Dermis microvascular lymphatic vessel endothelial cell (primary cell): ENCODE measurements around the gene DEPDC1. TPM values are rescaled to one million over a fixed set of nuclear protein-coding genes. Genes with fewer than 3 reads are reported as not detected.
"Not testable (repeated sequence)": the region's sequence is repeated elsewhere in the genome, so short reads cannot be mapped to it uniquely, and the experiment has no call there.

Experiments used
- DNase-seq, 2 donors: peaks; one replicate each; pipeline versions ENCODE4 v3.0.0 to v3.0.0-alpha.2; 2010; ENCODE audit warnings: low read depth in 2 of 2
- total RNA-seq: library from RNA; depleted of rRNA; stranded (reverse); fragments of >200 nt; gene quantifications from 2 replicates; pipeline ENCODE4 v1.2.1, GENCODE V29; 2014

Gene DEPDC1, protein sequence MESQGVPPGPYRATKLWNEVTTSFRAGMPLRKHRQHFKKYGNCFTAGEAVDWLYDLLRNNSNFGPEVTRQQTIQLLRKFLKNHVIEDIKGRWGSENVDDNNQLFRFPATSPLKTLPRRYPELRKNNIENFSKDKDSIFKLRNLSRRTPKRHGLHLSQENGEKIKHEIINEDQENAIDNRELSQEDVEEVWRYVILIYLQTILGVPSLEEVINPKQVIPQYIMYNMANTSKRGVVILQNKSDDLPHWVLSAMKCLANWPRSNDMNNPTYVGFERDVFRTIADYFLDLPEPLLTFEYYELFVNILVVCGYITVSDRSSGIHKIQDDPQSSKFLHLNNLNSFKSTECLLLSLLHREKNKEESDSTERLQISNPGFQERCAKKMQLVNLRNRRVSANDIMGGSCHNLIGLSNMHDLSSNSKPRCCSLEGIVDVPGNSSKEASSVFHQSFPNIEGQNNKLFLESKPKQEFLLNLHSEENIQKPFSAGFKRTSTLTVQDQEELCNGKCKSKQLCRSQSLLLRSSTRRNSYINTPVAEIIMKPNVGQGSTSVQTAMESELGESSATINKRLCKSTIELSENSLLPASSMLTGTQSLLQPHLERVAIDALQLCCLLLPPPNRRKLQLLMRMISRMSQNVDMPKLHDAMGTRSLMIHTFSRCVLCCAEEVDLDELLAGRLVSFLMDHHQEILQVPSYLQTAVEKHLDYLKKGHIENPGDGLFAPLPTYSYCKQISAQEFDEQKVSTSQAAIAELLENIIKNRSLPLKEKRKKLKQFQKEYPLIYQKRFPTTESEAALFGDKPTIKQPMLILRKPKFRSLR
- 4.6 and 13.4 TPM in 2 replicates for total RNA-seq

GRCh38 chr1:68496680-68497357, at the start of gene DEPDC1:
DEPDC1 (minus strand) TSS chr1:68497082; CDS start chr1:68496999, 83 bp downstream.
- peak; percentile 81 to 96 for DNase-seq

- no peak for DNase-seq
Measured at GRCh38 chr1:68544651-68545050, 47.8 kb upstream of the DEPDC1 start.

DNA sequence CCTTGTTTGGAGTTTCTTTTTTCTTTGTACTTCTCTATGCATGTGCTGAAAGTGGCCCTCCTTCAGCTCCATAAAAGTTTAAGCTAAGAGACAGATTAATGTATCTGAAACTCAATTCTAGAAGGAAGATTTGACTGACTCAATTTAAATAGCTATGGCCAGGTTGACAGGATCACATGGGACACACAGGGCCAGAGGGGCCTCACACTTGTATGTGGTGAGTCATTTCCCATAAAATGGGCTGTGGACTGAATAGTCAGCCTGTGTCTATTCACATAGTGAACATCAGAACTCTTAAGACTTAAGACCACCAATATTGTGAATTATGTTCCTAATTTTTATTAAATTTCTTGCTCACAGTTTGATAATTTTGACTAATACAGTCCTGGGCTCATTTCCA, 45.7 kb upstream of the DEPDC1 start:
- peak in 1 of 2 donors; percentile 26 for DNase-seq

GRCh38 chr1:68538941-68539340, 42.1 kb upstream of the DEPDC1 start:
- DNase-seq, result no peak

DNA sequence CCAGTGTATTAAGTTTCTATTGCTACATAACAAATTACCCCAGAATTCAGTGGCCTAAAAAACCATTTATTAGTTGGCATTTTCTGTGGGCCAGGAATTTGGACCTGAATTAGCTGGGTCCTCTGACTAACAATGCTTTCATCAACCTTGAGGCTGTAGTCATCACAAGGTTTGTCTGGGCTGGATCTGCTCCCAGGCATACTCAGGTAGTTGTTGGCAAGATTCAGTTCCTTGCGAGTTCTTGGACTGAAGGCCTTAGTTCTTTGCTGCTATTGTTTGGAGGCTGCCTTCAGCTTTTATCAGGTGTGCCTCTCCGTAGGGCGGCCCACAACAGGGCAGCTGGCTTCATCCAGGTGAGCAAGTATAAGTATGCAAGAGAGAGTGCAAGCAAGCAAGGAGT, 31.4 kb upstream of the DEPDC1 start:
- DNase-seq, result no peak

- no peak for DNase-seq
Measured at GRCh38 chr1:68525781-68526180, 28.9 kb upstream of the DEPDC1 start.

DNA sequence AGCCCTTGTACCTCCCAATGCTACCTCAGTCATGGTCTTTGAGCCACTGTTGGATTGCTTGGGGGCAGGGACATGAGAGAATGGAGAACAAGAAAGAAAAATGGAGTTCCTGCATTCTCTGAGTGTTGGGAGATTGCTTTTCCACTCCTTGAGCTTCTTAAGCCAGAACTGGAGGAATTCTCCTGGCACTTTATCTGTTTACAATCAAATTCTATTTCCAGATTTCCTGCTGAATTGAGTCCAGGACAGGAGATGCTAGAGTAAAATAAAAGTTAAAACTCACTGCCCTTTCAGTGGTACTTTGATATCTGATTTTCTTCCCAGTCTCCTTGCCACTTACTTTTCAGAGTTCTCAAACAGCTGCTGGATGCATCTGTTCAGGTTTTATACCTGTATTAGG, 24.4 kb upstream of the DEPDC1 start:
- DNase-seq, result no peak

DNA sequence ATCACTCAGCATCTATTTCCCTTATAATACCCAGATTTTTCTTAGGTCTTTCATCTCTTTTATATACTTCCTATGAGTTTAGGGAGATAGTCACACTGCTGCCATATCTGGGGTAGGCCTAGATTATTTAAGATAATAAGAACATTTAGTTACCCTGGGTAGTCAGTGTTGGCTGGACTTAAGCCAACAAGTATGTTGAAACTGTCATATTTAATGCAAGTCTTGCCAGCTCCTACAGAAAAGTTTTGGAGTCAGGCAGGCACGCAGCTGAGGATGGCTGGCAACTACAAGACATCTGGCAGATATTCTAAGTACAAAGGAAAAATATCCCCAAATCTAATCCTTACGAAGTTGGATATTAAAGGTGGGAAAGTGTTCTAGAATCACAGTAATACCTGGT, 19.2 kb upstream of the DEPDC1 start:
- DNase-seq, result no peak

DNA sequence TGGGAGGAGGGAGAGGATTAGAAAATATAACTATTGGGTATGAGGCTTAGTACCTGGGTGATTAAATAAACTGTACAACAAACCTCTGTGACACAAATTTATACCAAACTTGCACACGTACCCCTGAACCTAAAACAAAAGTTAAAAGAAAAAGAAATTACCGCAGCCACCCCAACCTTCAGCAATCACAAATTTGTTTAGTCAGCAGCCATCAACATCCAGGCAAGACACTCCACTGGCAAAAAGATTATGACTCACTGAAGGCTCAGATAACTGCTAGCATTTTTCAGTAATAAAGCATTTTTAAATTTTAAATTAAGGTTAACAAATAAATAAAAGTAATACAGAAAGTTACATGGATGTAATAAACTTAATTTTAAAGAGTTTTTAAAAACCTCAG, 14.4 kb upstream of the DEPDC1 start:
- DNase-seq, result no peak

DNA sequence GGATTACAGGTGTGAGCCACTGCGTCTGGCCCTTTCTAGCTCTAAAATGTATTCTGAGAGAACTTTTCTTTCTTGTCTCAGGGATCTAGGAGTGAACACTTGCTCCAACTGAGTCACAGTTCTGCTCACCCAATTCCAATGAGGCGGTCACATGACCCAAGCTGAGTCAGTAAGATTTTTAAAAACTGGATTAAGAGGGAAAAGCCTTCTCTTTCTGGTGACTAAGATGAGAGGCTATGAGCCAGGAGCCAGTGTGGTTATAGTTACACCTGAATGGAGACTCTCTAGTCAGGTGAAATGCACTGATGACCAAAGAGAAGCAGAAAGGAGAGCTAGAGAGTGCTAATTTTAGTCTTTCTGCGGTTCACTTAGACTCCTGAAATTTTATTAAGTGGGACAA, 9.5 kb upstream of the DEPDC1 start:
- no peak for DNase-seq

- DNase-seq, result no peak
Measured at GRCh38 chr1:68503085-68503484, 6.2 kb upstream of the DEPDC1 start.

- DNase-seq, result peak in 1 of 2 donors; percentile 1
Measured at GRCh38 chr1:68497358-68497698, 446 bp upstream of the DEPDC1 start.

DNA sequence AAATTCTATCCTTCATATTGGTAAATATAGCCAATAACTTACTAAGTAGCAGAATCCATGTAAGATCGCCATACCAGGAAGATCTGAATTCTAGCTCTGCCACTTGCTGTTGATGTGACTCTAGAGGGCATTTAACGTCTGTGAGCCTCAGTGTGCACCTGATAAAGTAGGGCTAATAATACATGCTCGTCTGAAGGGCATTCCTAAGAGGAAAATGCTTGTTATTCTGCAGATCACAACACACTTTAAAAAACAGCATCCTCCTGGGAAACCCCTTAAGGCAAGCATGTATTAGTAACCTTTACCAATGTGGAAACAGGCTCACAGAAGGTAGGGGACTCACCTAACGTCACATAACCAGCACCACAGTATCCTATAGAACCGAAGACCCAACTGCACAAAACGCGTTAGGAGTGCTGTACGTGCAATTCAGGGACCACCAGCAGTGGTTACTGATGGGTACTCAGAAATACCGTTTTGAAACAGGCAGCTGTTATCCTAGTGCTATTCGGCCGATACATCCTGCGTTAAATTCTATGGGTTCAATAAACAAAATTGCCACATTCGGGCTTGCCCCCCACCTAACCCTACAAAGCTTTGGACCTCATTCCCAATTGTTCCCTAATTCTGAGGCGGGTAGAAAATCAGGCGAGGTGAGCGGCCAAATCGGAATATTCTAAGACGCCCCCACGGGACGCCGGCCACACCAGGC, 758 bp downstream of the DEPDC1 start:
- peak in 1 of 2 donors; percentile 18 for DNase-seq

DNA sequence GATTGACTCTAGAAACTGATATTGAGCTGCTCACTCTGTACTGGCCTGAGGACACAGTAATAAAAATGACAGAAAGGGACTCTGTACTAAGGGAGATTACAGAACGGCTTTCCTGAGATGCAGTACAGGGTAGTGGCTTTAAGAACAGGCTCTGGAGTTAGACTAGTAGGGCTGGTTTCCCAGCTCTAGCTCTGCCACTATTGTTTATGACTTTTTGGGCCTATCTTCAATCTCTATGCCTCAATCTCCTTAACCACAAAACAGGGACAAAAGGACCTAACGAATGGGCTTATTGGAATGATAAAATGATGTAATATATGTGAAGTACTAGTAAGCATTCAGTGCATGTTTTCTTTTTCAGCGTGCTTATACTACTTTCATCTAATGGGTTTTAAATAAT, 1.4 kb downstream of the DEPDC1 start:
- DNase-seq, result no peak

DNA sequence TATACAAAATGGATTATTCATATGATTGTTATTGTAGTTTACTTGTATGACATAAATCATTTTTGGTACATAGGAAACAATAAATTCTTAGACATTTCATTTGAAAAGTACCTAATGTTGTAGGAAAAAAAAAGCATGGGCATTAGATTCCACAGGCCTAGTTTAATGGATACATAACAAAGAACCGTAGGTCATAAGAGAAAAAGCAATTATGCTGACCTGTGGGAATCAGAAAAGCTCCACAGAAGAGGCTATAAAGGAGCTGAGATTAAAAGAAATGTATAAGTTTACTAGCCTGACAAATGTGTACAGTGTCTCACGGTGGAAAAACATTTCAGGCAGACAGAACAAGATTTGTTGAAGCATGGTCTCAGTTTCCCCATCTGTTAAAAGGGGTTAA, 3.7 kb downstream of the DEPDC1 start:
- no peak for DNase-seq

DNA sequence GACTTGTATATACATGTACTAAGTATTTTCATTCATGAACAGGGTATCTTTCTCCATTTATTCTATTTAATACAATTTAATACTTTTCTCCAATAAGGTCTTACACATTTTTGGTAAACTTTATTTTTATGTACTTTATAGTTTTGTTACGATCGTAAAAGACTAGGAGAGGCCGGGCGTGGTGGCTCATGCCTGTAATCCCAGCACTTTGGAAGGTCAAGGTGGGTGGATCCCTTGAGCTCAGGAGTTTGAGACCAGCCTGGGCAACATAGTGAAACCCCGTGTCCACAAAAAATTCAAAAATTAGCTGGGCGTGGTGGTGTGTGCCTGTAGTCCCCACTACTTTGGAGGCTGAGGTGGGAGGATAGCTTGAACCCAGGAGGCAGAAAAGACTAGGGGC, 4.6 kb downstream of the DEPDC1 start:
- DNase-seq, result not testable (repeated sequence)

GRCh38 chr1:68490046-68490651, 6.7 kb downstream of the DEPDC1 start:
- peak in 1 of 2 donors; percentile 41 for DNase-seq

GRCh38 chr1:68485431-68486022, 11.4 kb downstream of the DEPDC1 start:
- no peak for DNase-seq

GRCh38 chr1:68484618-68485017, 12.3 kb downstream of the DEPDC1 start:
- DNase-seq, result no peak

- DNase-seq, result no peak
Measured at GRCh38 chr1:68481041-68481440, 15.8 kb downstream of the DEPDC1 start.

- DNase-seq, result no peak
Measured at GRCh38 chr1:68479501-68479900, 17.4 kb downstream of the DEPDC1 start.
